ENCODE results near the gene PTPRQ. TPM values are rescaled to one million over a fixed set of nuclear protein-coding genes. Genes with fewer than 3 reads are reported as not detected.
A peak's percentile ranks its signal among the peaks of the same experiment; 100 is the strongest.

The PTPRQ gene
- total RNA-seq, 1 experiment from 2014 or later: not detected

GRCh38 chr12:80593766-80594165 lies 149.7 kb downstream of the PTPRQ start:
- CTCF ChIA-PET: no interaction called here
- H3K36me3 ChIP-seq (ENCODE audit: control insufficient read depth, insufficient read depth, low read length): no peaks in the 10 kb centered on the region
- POLR2A ChIA-PET: no interaction called here
- no peaks in the 10 kb centered on the region for H3K9me3 Mint-ChIP-seq (ENCODE audit: unreplicated experiment)
- 0 out of 2 replicates have a peak, but pooled peaks cover 4% of the 10 kb centered on the region for H3K4me1 ChIP-seq
- H3K4me3 ChIP-seq (ENCODE audit: low read depth, low read length): no peak overlapping the region
- no peaks in the 10 kb centered on the region for H3K27me3 ChIP-seq (replicated peaks; ENCODE audit: control insufficient read depth, insufficient read depth, low read length)
- intact Hi-C loops (cut with micrococcal nuclease; ENCODE audit: unreplicated experiment): no loop called here
- no peaks in the 10 kb centered on the region for H3K9me3 ChIP-seq
- peaks cover 2% of the 10 kb centered on the region for H3K27me3 Mint-ChIP-seq (ENCODE audit: insufficient read depth, unreplicated experiment)
- no peak overlapping the region for H3K27ac Mint-ChIP-seq (ENCODE audit: unreplicated experiment)
- DNase-seq: no peak
- H3K4me3 Mint-ChIP-seq (ENCODE audit: unreplicated experiment): no peak overlapping the region
- H3K4me1 Mint-ChIP-seq (ENCODE audit: low read depth, unreplicated experiment): peaks cover 10% of the 10 kb centered on the region
- TF ChIP-seq CTCF (IDR thresholded peaks at IDR 0.05; ENCODE audit: insufficient read depth in 1 of 2, low read depth in 1 of 2, low read length in 1 of 2, severe bottlenecking in 1 of 2, unreplicated experiment in 1 of 2): no peak
- BruUV-seq (replicated peaks): no TSS peak
- H3K36me3 Mint-ChIP-seq (ENCODE audit: insufficient read depth, unreplicated experiment): no peaks in the 10 kb centered on the region

- H3K4me3 Mint-ChIP-seq (ENCODE audit: unreplicated experiment): no peak overlapping the region
- H3K36me3 Mint-ChIP-seq (ENCODE audit: insufficient read depth, unreplicated experiment): no peaks in the 10 kb centered on the region
- Histone ChIP-seq H3K36me3 (ENCODE audit: control insufficient read depth, insufficient read depth, low read length) (no peaks in the 10 kb centered on the region), H3K4me1 (0 out of 2 replicates have a peak, but pooled peaks cover 4% of the 10 kb centered on the region), H3K27me3 (replicated peaks; ENCODE audit: control insufficient read depth, insufficient read depth, low read length) (no peaks in the 10 kb centered on the region), H3K9me3 (no peaks in the 10 kb centered on the region), H3K4me3 (ENCODE audit: low read depth, low read length) (no peak overlapping the region)
- intact Hi-C loops (cut with micrococcal nuclease; ENCODE audit: unreplicated experiment): no loop called here
- no peaks in the 10 kb centered on the region for H3K9me3 Mint-ChIP-seq (ENCODE audit: unreplicated experiment)
- no peak for DNase-seq
- no peak overlapping the region for H3K27ac Mint-ChIP-seq (ENCODE audit: unreplicated experiment)
- H3K27me3 Mint-ChIP-seq (ENCODE audit: insufficient read depth, unreplicated experiment): peaks cover 2% of the 10 kb centered on the region
- BruUV-seq (replicated peaks): no TSS peak
- ChIA-PET POLR2A (no interaction called here), CTCF (no interaction called here)
- no peak for TF ChIP-seq CTCF (IDR thresholded peaks at IDR 0.05; ENCODE audit: insufficient read depth in 1 of 2, low read depth in 1 of 2, low read length in 1 of 2, severe bottlenecking in 1 of 2, unreplicated experiment in 1 of 2)
- peaks cover 10% of the 10 kb centered on the region for H3K4me1 Mint-ChIP-seq (ENCODE audit: low read depth, unreplicated experiment)
Measured at GRCh38 chr12:80596509-80596908, 152.5 kb downstream of the PTPRQ start.

- 0 out of 2 replicates have a peak, but pooled peaks cover 4% of the 10 kb centered on the region for H3K4me1 ChIP-seq
- CTCF ChIA-PET: interaction anchor here (0.5 to 1.0 kb wide), 2 partner anchors 125 to 680 kb away, joined by 3 to 6 read pairs; no protein-coding TSS in a partner anchor
- Mint-ChIP-seq H3K4me3 (ENCODE audit: unreplicated experiment) (no peak overlapping the region), H3K36me3 (ENCODE audit: insufficient read depth, unreplicated experiment) (no peaks in the 10 kb centered on the region), H3K27ac (ENCODE audit: unreplicated experiment) (no peak overlapping the region), H3K27me3 (ENCODE audit: insufficient read depth, unreplicated experiment) (peaks cover 4% of the 10 kb centered on the region), H3K4me1 (ENCODE audit: low read depth, unreplicated experiment) (peaks cover 10% of the 10 kb centered on the region), H3K9me3 (ENCODE audit: unreplicated experiment) (no peaks in the 10 kb centered on the region)
- DNase-seq: peak in 1 of 2 experiments; percentile 18
- no TSS peak for BruUV-seq (replicated peaks)
- peak; percentile 48 to 52 for TF ChIP-seq CTCF (IDR thresholded peaks at IDR 0.05; ENCODE audit: insufficient read depth in 1 of 2, low read depth in 1 of 2, low read length in 1 of 2, severe bottlenecking in 1 of 2, unreplicated experiment in 1 of 2)
- POLR2A ChIA-PET: no interaction called here
- intact Hi-C loops (cut with micrococcal nuclease; ENCODE audit: unreplicated experiment): loop anchor here (1.0 to 2.0 kb wide), 2 partner anchors 125 to 185 kb away; no protein-coding TSS in a partner anchor
- H3K36me3 ChIP-seq (ENCODE audit: control insufficient read depth, insufficient read depth, low read length): no peaks in the 10 kb centered on the region
- H3K27me3 ChIP-seq (replicated peaks; ENCODE audit: control insufficient read depth, insufficient read depth, low read length): no peaks in the 10 kb centered on the region
- H3K9me3 ChIP-seq: no peaks in the 10 kb centered on the region
- H3K4me3 ChIP-seq (ENCODE audit: low read depth, low read length): no peak overlapping the region
Measured at GRCh38 chr12:80598004-80598606, 154.1 kb downstream of the PTPRQ start.

All from Caco-2 (cell line).